Measurements from ENCODE around the gene FLNB. TPM values are rescaled to one million over a fixed set of nuclear protein-coding genes. Genes with fewer than 3 reads are reported as not detected.

The FLNB gene
- total and polyA plus RNA-seq, 10 of the 15 experiments (the other 5 are each of a cell fraction or from before 2014, with no cell fraction given): 13.6 to 51.8 (median 26.4) TPM

DNA sequence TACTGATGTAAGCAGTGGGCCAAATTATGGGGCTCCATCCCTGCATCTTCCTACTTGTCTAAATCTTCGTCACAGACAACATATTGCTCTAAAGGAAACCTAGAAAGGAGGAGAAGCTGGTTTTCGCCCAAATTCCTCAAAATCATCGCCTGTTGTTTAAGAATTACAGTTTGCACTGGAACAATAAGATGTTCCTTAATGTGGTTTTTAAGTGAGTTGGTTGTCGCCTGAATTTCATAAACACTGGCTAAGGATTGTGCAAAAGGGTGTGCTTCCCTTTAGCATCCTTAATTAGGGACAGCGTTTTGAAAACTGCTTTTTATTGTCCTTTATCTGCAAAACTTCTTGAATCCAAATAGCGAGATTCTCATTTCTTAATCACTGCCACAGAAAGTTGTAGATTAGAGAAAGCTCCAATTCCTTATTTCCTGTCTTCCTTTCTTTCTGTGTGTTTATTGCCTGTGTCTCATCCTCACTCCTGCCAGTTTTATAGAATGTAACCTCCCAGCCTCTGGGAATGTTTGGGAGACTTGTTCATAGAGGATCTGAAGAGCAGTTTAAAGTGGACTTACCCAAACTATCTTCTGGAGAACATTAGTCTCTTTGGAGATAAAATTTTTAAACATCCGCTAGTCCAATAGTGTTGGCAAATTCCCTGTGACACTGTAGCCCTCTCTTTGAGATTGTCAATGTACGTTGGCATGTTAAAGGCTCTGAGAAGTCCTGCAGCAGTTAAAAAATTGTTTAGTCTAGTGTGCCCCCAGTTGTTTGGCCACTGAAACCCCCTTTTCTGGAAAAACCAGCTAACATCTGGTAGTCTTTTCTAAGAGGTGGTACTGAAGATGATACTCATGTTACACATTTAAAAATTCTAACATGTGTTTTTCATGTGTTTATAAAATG, 50.4 kb downstream of the FLNB start:
- no TSS peak for BruUV-seq (replicated peaks)

More for the DNA sequence above, 50.4 kb downstream of the FLNB start:
- ChIA-PET CTCF (interaction anchor here (2.2 kb wide), 1 partner anchor 17 kb away, joined by 10 read pairs; no protein-coding TSS in a partner anchor), RAD21 (ENCODE audit: unreplicated experiment) (interaction anchor here (1.0 kb wide), 1 partner anchor 14 kb away, joined by 3 read pairs; no protein-coding TSS in a partner anchor), SMC1A (ENCODE audit: uncharacterized antibody, unreplicated experiment) (interaction anchor here (0.8 to 2.9 kb wide), 7 partner anchors 11 to 47 kb away, joined by 3 to 17 read pairs (median 3); no protein-coding TSS in a partner anchor), POLR2A (interaction anchor here (1.5 kb wide), 1 partner anchor 10 kb away, joined by 5 read pairs; no protein-coding TSS in a partner anchor)
- Histone ChIP-seq H3K4me1 (ENCODE audit: control insufficient read depth, insufficient read depth, low read length) (no peaks in the 10 kb centered on the region), H3K4me3 (no peak overlapping the region), H3K4me2 (ENCODE audit: control insufficient read depth, insufficient read depth) (no peak overlapping the region), H3K9me3 (replicated peaks; ENCODE audit: control insufficient read depth, insufficient read depth, low read length) (no peaks in the 10 kb centered on the region; the same call in 2 of the 3 replicates), H3K27me3 (replicated peaks in 1 of 2; ENCODE audit: control insufficient read depth in 2 of 2, insufficient read depth in 2 of 2, low read length in 1 of 2) (no peaks in the 10 kb centered on the region), H2AFZ (ENCODE audit: control insufficient read depth, low read depth, low read length) (no peak overlapping the region), H3K9ac (ENCODE audit: control insufficient read depth, insufficient read depth, low read length) (no peak overlapping the region), H3K36me3 (ENCODE audit: control insufficient read depth in 2 of 2, insufficient read depth in 2 of 2, low read length in 1 of 2) (no peaks in the 10 kb centered on the region), H3K27ac (ENCODE audit: control insufficient read depth, insufficient read depth) (no peak overlapping the region), H4K20me1 (ENCODE audit: control insufficient read depth, insufficient read depth) (no peaks in the 10 kb centered on the region), H3K79me2 (ENCODE audit: control insufficient read depth, insufficient read depth, low read length) (no peaks in the 10 kb centered on the region)
- ATAC-seq (no peak), FAIRE-seq (no peak), DNase-seq (ENCODE audit: low read depth, low spot score) (no peak)
- in situ Hi-C loops (cut with MboI): no loop called here
- intact Hi-C loops (cut with micrococcal nuclease; ENCODE audit: unreplicated experiment): no loop called here
- TF ChIP-seq MTA3 (IDR thresholded peaks at IDR 0.05; ENCODE audit: borderline replicate concordance, low read length) (no peak), CHD4 (IDR thresholded peaks at IDR 0.05) (no peak), CREB1 (IDR thresholded peaks at IDR 0.05; ENCODE audit: low read depth) (no peak), FOXM1 (IDR thresholded peaks at IDR 0.05; ENCODE audit: low read depth, low read length) (no peak), HDGF (IDR thresholded peaks at IDR 0.05) (no peak), ZSCAN29 (IDR thresholded peaks at IDR 0.05) (no peak), NRF1 (conservative IDR thresholded peaks at IDR 0.05; ENCODE audit: low read depth, low read length) (no peak), IKZF2 (IDR thresholded peaks at IDR 0.05) (no peak)
- TF ChIP-seq, protein P1, sequence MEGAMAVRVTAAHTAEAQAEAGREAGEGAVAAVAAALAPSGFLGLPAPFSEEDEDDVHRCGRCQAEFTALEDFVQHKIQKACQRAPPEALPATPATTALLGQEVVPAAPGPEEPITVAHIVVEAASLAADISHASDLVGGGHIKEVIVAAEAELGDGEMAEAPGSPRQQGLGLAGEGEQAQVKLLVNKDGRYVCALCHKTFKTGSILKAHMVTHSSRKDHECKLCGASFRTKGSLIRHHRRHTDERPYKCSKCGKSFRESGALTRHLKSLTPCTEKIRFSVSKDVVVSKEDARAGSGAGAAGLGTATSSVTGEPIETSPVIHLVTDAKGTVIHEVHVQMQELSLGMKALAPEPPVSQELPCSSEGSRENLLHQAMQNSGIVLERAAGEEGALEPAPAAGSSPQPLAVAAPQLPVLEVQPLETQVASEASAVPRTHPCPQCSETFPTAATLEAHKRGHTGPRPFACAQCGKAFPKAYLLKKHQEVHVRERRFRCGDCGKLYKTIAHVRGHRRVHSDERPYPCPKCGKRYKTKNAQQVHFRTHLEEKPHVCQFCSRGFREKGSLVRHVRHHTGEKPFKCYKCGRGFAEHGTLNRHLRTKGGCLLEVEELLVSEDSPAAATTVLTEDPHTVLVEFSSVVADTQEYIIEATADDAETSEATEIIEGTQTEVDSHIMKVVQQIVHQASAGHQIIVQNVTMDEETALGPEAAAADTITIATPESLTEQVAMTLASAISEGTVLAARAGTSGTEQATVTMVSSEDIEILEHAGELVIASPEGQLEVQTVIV (IDR thresholded peaks at IDR 0.05; ENCODE audit: borderline replicate concordance, partially characterized antibody): no peak
- TF ChIP-seq, protein P2, sequence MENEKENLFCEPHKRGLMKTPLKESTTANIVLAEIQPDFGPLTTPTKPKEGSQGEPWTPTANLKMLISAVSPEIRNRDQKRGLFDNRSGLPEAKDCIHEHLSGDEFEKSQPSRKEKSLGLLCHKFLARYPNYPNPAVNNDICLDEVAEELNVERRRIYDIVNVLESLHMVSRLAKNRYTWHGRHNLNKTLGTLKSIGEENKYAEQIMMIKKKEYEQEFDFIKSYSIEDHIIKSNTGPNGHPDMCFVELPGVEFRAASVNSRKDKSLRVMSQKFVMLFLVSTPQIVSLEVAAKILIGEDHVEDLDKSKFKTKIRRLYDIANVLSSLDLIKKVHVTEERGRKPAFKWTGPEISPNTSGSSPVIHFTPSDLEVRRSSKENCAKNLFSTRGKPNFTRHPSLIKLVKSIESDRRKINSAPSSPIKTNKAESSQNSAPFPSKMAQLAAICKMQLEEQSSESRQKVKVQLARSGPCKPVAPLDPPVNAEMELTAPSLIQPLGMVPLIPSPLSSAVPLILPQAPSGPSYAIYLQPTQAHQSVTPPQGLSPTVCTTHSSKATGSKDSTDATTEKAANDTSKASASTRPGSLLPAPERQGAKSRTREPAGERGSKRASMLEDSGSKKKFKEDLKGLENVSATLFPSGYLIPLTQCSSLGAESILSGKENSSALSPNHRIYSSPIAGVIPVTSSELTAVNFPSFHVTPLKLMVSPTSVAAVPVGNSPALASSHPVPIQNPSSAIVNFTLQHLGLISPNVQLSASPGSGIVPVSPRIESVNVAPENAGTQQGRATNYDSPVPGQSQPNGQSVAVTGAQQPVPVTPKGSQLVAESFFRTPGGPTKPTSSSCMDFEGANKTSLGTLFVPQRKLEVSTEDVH (IDR thresholded peaks at IDR 0.05; ENCODE audit: low read depth, partially characterized antibody): no peak
- 71% methylated on average over 8 of the region's 8 CpGs for WGBS (ENCODE audit: insufficient coverage, insufficient replicate concordance, low lambda C conversion rate, missing lambda C conversion rate)

All from GM12878 (cell line).